ENCODE data around the gene RARRES2. TPM values are rescaled to one million over a fixed set of nuclear protein-coding genes. Genes with fewer than 3 reads are reported as not detected.

Gene RARRES2
- total RNA-seq, 4 donors from 2014 or later, result 143 to 193 (median 173) TPM

- no peak overlapping the region for H3K4me3 ChIP-seq
- 63% methylated on average over 3 of the region's 4 CpGs for WGBS
- H3K27me3 ChIP-seq, result no peaks in the 10 kb centered on the region
- H3K27ac ChIP-seq (replicated peaks in 1 of 4), result peak overlapping the region in 2 of 4 donors; percentile 25 to 36
- H3K9me3 ChIP-seq, result no peaks in the 10 kb centered on the region
- H3K36me3 ChIP-seq, result peaks cover 0 to 3% (median 0%) of the 10 kb centered on the region in 4 donors
- no peak for TF ChIP-seq POLR2AphosphoS5 (IDR thresholded peaks at IDR 0.05)
- no peak for TF ChIP-seq CTCF (IDR thresholded peaks at IDR 0.05)
- no peak for TF ChIP-seq EP300 (IDR thresholded peaks at IDR 0.05)
- H3K4me1 ChIP-seq, result peaks cover 17 to 73% (median 68%) of the 10 kb centered on the region in 4 donors
- intact Hi-C loops (cut with DNase I), result no loop called here
- DNase-seq (ENCODE audit: extremely low spot score), result no peak
Observed at GRCh38 chr7:150382844-150383225, 41.4 kb upstream of the RARRES2 start.

- H3K9me3 ChIP-seq, result no peaks in the 10 kb centered on the region
- H3K36me3 ChIP-seq, result peaks cover 0 to 3% (median 0%) of the 10 kb centered on the region in 4 donors
- WGBS, result 81% methylated on average over 19 of the region's 20 CpGs
- no peak for TF ChIP-seq POLR2A (IDR thresholded peaks at IDR 0.05; ENCODE audit: low read depth)
- no peak for TF ChIP-seq EP300 (IDR thresholded peaks at IDR 0.05)
- no peak for TF ChIP-seq POLR2AphosphoS5 (IDR thresholded peaks at IDR 0.05)
- no peak for TF ChIP-seq CTCF (IDR thresholded peaks at IDR 0.05)
- peak overlapping the region in 2 of 4 donors; percentile 25 to 36 for H3K27ac ChIP-seq (replicated peaks in 1 of 4)
- no peaks in the 10 kb centered on the region for H3K27me3 ChIP-seq
- H3K4me3 ChIP-seq, result no peak overlapping the region
- intact Hi-C loops (cut with DNase I), result no loop called here
- H3K4me1 ChIP-seq, result peaks cover 18 to 72% (median 68%) of the 10 kb centered on the region in 4 donors
- no peak for DNase-seq (ENCODE audit: extremely low spot score)
Observed at GRCh38 chr7:150382123-150382843, 40.9 kb upstream of the RARRES2 start.

- no peak for DNase-seq (ENCODE audit: extremely low spot score)
- no peaks in the 10 kb centered on the region for H3K27me3 ChIP-seq
- intact Hi-C loops (cut with DNase I), result no loop called here
- H3K36me3 ChIP-seq, result peaks cover 0 to 3% (median 0%) of the 10 kb centered on the region in 4 donors
- H3K4me3 ChIP-seq, result no peak overlapping the region
- H3K4me1 ChIP-seq, result peaks cover 18 to 72% (median 68%) of the 10 kb centered on the region in 4 donors
- no peaks in the 10 kb centered on the region for H3K9me3 ChIP-seq
- peak overlapping the region in 1 of 4 donors; percentile 36 for H3K27ac ChIP-seq (replicated peaks in 1 of 4)
- 100% methylated on average over 1 of the region's 1 CpG for WGBS
- TF ChIP-seq POLR2A (IDR thresholded peaks at IDR 0.05; ENCODE audit: low read depth) (no peak), EP300 (IDR thresholded peaks at IDR 0.05) (no peak), CTCF (IDR thresholded peaks at IDR 0.05) (no peak), POLR2AphosphoS5 (IDR thresholded peaks at IDR 0.05) (no peak)
Observed at GRCh38 chr7:150381785-150382122, 40.3 kb upstream of the RARRES2 start.

GRCh38 chr7:150381096-150381495 is 39.7 kb upstream of the RARRES2 start:
- WGBS, result 85% methylated on average over 9 of the region's 9 CpGs
- Histone ChIP-seq H3K27ac (replicated peaks in 1 of 4) (no peak overlapping the region), H3K9me3 (no peaks in the 10 kb centered on the region), H3K4me3 (no peak overlapping the region), H3K4me1 (peaks cover 18 to 66% (median 66%) of the 10 kb centered on the region in 4 donors), H3K36me3 (peaks cover 0 to 3% (median 0%) of the 10 kb centered on the region in 4 donors), H3K27me3 (no peaks in the 10 kb centered on the region)
- TF ChIP-seq EP300 (IDR thresholded peaks at IDR 0.05) (no peak), CTCF (IDR thresholded peaks at IDR 0.05) (no peak), POLR2AphosphoS5 (IDR thresholded peaks at IDR 0.05) (no peak), POLR2A (IDR thresholded peaks at IDR 0.05; ENCODE audit: low read depth) (no peak)
- DNase-seq (ENCODE audit: extremely low spot score), result no peak
- intact Hi-C loops (cut with DNase I), result no loop called here

Measured in esophagus muscularis mucosa (tissue), 4 donors.